Endodermal cell (in vitro differentiated cells): Measurements from ENCODE around the gene MAPK1. TPM values are rescaled to one million over a fixed set of nuclear protein-coding genes. Genes with fewer than 3 reads are reported as not detected.

Experiments
- DNase-seq: peaks from one replicate; pipeline ENCODE4 v3.0.0-alpha.2; 2017
- H3K27ac ChIP-seq: 2 replicates; pipeline ENCODE4 v1.5.1; 2013; ENCODE audit warnings: mild to moderate bottlenecking, low read depth, low read length, moderate library complexity
- H3K27me3 ChIP-seq: 2 replicates; pipeline ENCODE4 v1.6.1; 2013; ENCODE audit warnings: mild to moderate bottlenecking, low read length, moderate library complexity; ENCODE audit not compliant: insufficient read depth, control insufficient read depth, poor library complexity, severe bottlenecking
- H3K36me3 ChIP-seq: 2 replicates; pipeline ENCODE4 v1.7.0; 2013; ENCODE audit warnings: mild to moderate bottlenecking, low read length, moderate library complexity; ENCODE audit not compliant: control insufficient read depth, insufficient read depth
- H3K4me1 ChIP-seq: one replicate; pipeline ENCODE4 v1.7.0; 2013; ENCODE audit warnings: low read length; ENCODE audit not compliant: control insufficient read depth, insufficient read depth
- H3K4me3 ChIP-seq: 2 replicates; pipeline ENCODE4 v1.5.1; 2013; ENCODE audit warnings: mild to moderate bottlenecking, low read length, moderate library complexity
- H3K9ac ChIP-seq: 2 replicates; pipeline ENCODE4 v1.6.1; 2013; ENCODE audit warnings: mild to moderate bottlenecking, low read length, moderate library complexity; ENCODE audit not compliant: poor library complexity, severe bottlenecking; ENCODE audit errors: extremely low read depth
- H3K9me3 ChIP-seq: 2 replicates; pipeline ENCODE4 v1.6.1; 2013; ENCODE audit warnings: mild to moderate bottlenecking, low read length, moderate library complexity; ENCODE audit not compliant: control insufficient read depth
- H3K27ac Mint-ChIP-seq: 2 replicates; pipeline ENCODE4 v1.8.0; 2020; ENCODE audit warnings: mixed read lengths
- H3K27me3 Mint-ChIP-seq: 2 replicates; pipeline ENCODE4 v1.8.0; 2021; ENCODE audit warnings: mild to moderate bottlenecking, mixed read lengths; ENCODE audit not compliant: insufficient read depth
- H3K36me3 Mint-ChIP-seq: 2 replicates; pipeline ENCODE4 v1.8.0; 2020; ENCODE audit warnings: low read depth, mixed read lengths
- H3K4me1 Mint-ChIP-seq: 2 replicates; pipeline ENCODE4 v1.8.0; 2020; ENCODE audit warnings: mixed read lengths
- H3K4me3 Mint-ChIP-seq: 2 replicates; pipeline ENCODE4 v1.8.0; 2020; ENCODE audit warnings: mild to moderate bottlenecking, moderate library complexity, mixed read lengths
- H3K9me3 Mint-ChIP-seq: 2 replicates; pipeline ENCODE4 v1.8.0; 2020; ENCODE audit warnings: mild to moderate bottlenecking, mixed read lengths
- WGBS, 2 experiments: methylation state at CpG; one replicate each; pipeline versions ENCODE4 v1.1.5 to v1.1.7; 2013; ENCODE audit warnings: missing lambda C conversion rate in 2 of 2, mixed read lengths in 1 of 2; ENCODE audit not compliant: insufficient coverage in 1 of 2, insufficient read length in 1 of 2; 5-methylcytosine and 5-hydroxymethylcytosine counted together
- total RNA-seq, 2 donors: library from RNA; stranded (reverse); fragmentation: NEBNext Ultra II Directional in 1 of 2; extraction: Animal tissue kit (Norgen Biotek cat#: 25700) in 1 of 2; gene quantifications; 2 replicates in 1 of 2; 3 replicates in 1 of 2; pipeline ENCODE4 v1.2.1, GENCODE V29; 2021
- TF ChIP-seq, protein P1 (sequence below): fragments of 200-600 bp; sonication (generic); conservative IDR thresholded peaks from 2 replicates; pipeline ENCODE4 v1.5.0; 2021; ENCODE audit warnings: antibody characterized with exemption, mild to moderate bottlenecking

Gene MAPK1
- total RNA-seq, 2 donors from 2014 or later: 76.8 to 78.6 TPM

GRCh38 chr22:21861851-21862250 is 5.6 kb downstream of the MAPK1 start:
- TF ChIP-seq, protein P1, sequence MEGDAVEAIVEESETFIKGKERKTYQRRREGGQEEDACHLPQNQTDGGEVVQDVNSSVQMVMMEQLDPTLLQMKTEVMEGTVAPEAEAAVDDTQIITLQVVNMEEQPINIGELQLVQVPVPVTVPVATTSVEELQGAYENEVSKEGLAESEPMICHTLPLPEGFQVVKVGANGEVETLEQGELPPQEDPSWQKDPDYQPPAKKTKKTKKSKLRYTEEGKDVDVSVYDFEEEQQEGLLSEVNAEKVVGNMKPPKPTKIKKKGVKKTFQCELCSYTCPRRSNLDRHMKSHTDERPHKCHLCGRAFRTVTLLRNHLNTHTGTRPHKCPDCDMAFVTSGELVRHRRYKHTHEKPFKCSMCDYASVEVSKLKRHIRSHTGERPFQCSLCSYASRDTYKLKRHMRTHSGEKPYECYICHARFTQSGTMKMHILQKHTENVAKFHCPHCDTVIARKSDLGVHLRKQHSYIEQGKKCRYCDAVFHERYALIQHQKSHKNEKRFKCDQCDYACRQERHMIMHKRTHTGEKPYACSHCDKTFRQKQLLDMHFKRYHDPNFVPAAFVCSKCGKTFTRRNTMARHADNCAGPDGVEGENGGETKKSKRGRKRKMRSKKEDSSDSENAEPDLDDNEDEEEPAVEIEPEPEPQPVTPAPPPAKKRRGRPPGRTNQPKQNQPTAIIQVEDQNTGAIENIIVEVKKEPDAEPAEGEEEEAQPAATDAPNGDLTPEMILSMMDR: no peak
- Mint-ChIP-seq H3K27me3 (peaks cover 4% of the 10 kb centered on the region), H3K27ac (no peak overlapping the region), H3K9me3 (no peaks in the 10 kb centered on the region), H3K36me3 (peaks cover 8% of the 10 kb centered on the region), H3K4me3 (no peak overlapping the region), H3K4me1 (peaks cover 67% of the 10 kb centered on the region)
- H3K27ac ChIP-seq: no peak overlapping the region
- no peak for DNase-seq
- H3K4me3 ChIP-seq: no peak overlapping the region
- no peaks in the 10 kb centered on the region for H3K9me3 ChIP-seq
- peaks cover 9% of the 10 kb centered on the region for H3K36me3 ChIP-seq
- peaks cover 11% of the 10 kb centered on the region for H3K4me1 ChIP-seq
- H3K27me3 ChIP-seq: no peaks in the 10 kb centered on the region
- H3K9ac ChIP-seq: no peak overlapping the region

DNA sequence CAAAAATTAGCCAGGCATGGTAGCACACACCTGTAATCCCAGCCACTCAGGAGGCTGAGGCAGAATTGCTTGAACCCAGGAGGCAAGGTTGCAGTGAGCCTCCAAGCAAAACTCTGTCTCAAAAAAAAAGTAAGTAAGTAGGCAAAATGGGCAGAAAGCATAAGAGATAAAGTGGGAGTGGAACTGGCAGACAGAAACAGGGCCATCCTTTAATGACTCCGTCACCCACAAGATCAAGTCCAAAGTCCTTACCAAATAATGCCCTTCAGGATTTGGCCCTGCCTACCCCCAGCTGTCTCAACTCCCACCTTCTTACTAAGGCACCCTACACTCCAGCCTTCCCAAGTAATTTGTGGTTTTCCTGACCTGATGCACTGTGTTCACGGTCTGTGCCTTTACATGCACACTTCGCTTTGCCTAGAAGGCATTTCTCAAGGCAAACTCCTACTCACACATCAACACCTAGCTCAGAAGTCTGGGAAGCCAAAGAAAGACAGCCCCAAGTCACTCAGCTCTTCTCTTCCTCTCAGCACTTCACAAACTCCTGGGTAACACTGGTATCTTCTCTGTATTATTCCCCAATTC is 6.1 kb downstream of the MAPK1 start:
- Histone ChIP-seq H3K36me3 (peaks cover 9% of the 10 kb centered on the region), H3K4me3 (no peak overlapping the region), H3K4me1 (peaks cover 11% of the 10 kb centered on the region), H3K9ac (no peak overlapping the region), H3K27ac (no peak overlapping the region), H3K9me3 (no peaks in the 10 kb centered on the region), H3K27me3 (no peaks in the 10 kb centered on the region)
- 95 to 100% methylated on average over 2 to 3 of the region's 3 CpGs for WGBS, 2 experiments
- Mint-ChIP-seq H3K9me3 (no peaks in the 10 kb centered on the region), H3K27ac (no peak overlapping the region), H3K4me3 (peak overlapping the region; percentile 8), H3K27me3 (peaks cover 4% of the 10 kb centered on the region), H3K36me3 (peaks cover 8% of the 10 kb centered on the region), H3K4me1 (peaks cover 67% of the 10 kb centered on the region)
- DNase-seq: no peak
- TF ChIP-seq, protein P1: no peak

DNA sequence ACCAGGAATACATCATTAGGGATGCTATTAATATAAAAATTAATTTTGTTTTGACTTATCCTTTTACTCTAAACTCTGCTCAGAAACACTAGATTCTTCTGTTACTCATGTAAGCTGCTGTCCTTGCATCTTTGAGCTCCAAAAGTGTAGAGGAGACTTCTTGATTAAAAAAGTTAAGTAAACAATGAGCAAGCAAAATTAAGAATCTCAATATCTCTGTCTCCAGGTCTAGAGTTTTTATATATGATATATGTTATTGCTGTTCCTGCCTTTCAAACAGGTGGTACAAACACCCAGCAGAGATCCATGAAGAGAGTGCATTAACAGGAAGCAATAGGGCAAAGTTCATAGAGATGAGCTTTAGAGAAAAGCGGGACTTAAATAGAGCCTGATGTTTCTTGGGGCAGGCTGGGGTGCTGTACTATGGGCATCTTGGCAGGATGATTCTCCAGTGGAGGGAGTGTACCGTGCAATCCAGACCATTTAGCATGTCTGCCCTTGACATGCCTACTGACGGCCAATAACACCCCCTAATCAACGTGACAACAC is 6.9 kb downstream of the MAPK1 start:
- no peak overlapping the region for H3K9ac ChIP-seq
- H3K27ac ChIP-seq: no peak overlapping the region
- 90 to 100% methylated on average over 1 to 4 of the region's 4 CpGs for WGBS, 2 experiments
- no peak overlapping the region for H3K27ac Mint-ChIP-seq
- peaks cover 68% of the 10 kb centered on the region for H3K4me1 Mint-ChIP-seq
- H3K4me1 ChIP-seq: peaks cover 11% of the 10 kb centered on the region
- no peaks in the 10 kb centered on the region for H3K9me3 ChIP-seq
- TF ChIP-seq, protein P1: no peak
- no peak overlapping the region for H3K4me3 Mint-ChIP-seq
- no peaks in the 10 kb centered on the region for H3K9me3 Mint-ChIP-seq
- peaks cover 8% of the 10 kb centered on the region for H3K36me3 Mint-ChIP-seq
- H3K27me3 Mint-ChIP-seq: no peaks in the 10 kb centered on the region
- H3K4me3 ChIP-seq: no peak overlapping the region
- DNase-seq: no peak
- no peaks in the 10 kb centered on the region for H3K27me3 ChIP-seq
- peaks cover 9% of the 10 kb centered on the region for H3K36me3 ChIP-seq
